GM23338 (cell line): ENCODE data around the gene HENMT1. TPM values are rescaled to one million over a fixed set of nuclear protein-coding genes. Genes with fewer than 3 reads are reported as not detected.

Source experiments
- ATAC-seq: fragments of 200-7000 bp; cut with Tn5 transposase; 3 replicates; pipeline ENCODE4 v1.9.1; 2020
- DNase-seq: peaks from one replicate; pipeline ENCODE4 v3.0.0-alpha.2; 2015; ENCODE audit warnings: low spot score
- H2AFZ ChIP-seq: fragments of 200-600 bp; sonication (generic); 2 replicates; pipeline ENCODE4 v1.8.0; 2016; ENCODE audit warnings: antibody characterized with exemption, mild to moderate bottlenecking, moderate library complexity
- H3F3A ChIP-seq: fragments of 200-600 bp; sonication (generic); replicated peaks from 2 replicates; pipeline ENCODE4 v1.8.0; 2017; ENCODE audit warnings: antibody characterized with exemption, mixed run types, low read depth
- H3K27ac ChIP-seq: fragments of 200-600 bp; sonication (generic); 2 replicates; pipeline ENCODE4 v1.6.1; 2016; ENCODE audit warnings: low read depth
- H3K27me3 ChIP-seq: fragments of 200-600 bp; sonication (generic); 2 replicates; pipeline ENCODE4 v1.8.0; 2016; ENCODE audit warnings: mild to moderate bottlenecking, mixed run types, moderate library complexity; ENCODE audit not compliant: insufficient read depth
- H3K36me3 ChIP-seq: fragments of 200-600 bp; sonication (generic); 2 replicates; pipeline ENCODE4 v1.8.0; 2016; ENCODE audit warnings: mild to moderate bottlenecking; ENCODE audit not compliant: insufficient read depth
- H3K4me1 ChIP-seq: fragments of 200-600 bp; sonication (generic); 2 replicates; pipeline ENCODE4 v1.8.0; 2016; ENCODE audit warnings: mild to moderate bottlenecking, moderate library complexity; ENCODE audit not compliant: insufficient read depth
- H3K4me2 ChIP-seq: fragments of 200-600 bp; sonication (generic); 2 replicates; pipeline ENCODE4 v1.7.1; 2017; ENCODE audit warnings: mixed run types
- H3K4me3 ChIP-seq: fragments of 200-600 bp; sonication (generic); 2 replicates; pipeline ENCODE4 v1.6.1; 2016; ENCODE audit warnings: mixed run types
- H3K79me2 ChIP-seq: fragments of 200-600 bp; sonication (generic); replicated peaks from 2 replicates; pipeline ENCODE4 v1.8.0; 2017; ENCODE audit warnings: mild to moderate bottlenecking; ENCODE audit not compliant: insufficient read depth
- H3K9me2 ChIP-seq: fragments of 200-600 bp; sonication (generic); 2 replicates; pipeline ENCODE4 v1.8.0; 2017; ENCODE audit not compliant: insufficient read depth
- H4K20me1 ChIP-seq: fragments of 200-600 bp; sonication (generic); replicated peaks from 2 replicates; pipeline ENCODE4 v1.8.0; 2017; ENCODE audit warnings: mild to moderate bottlenecking; ENCODE audit not compliant: insufficient read depth
- H3K27ac Mint-ChIP-seq: 2 replicates; pipeline ENCODE4 v1.8.0; 2020; ENCODE audit warnings: inconsistent platforms, mild to moderate bottlenecking, moderate library complexity, mixed read lengths
- H3K27me3 Mint-ChIP-seq: 3 replicates; pipeline ENCODE4 v1.8.0; 2022; ENCODE audit warnings: low read depth, mild to moderate bottlenecking, moderate library complexity, mixed read lengths, inconsistent platforms; ENCODE audit not compliant: insufficient read depth, poor library complexity
- H3K36me3 Mint-ChIP-seq: 3 replicates; pipeline ENCODE4 v1.8.0; 2021; ENCODE audit warnings: low read depth, mild to moderate bottlenecking, inconsistent platforms, moderate library complexity, mixed read lengths
- H3K4me1 Mint-ChIP-seq: 3 replicates; pipeline ENCODE4 v1.8.0; 2020; ENCODE audit warnings: mild to moderate bottlenecking, inconsistent platforms, mixed read lengths
- H3K4me3 Mint-ChIP-seq: 3 replicates; pipeline ENCODE4 v1.8.0; 2021; ENCODE audit warnings: moderate library complexity, mild to moderate bottlenecking, inconsistent platforms, mixed read lengths
- H3K9me3 Mint-ChIP-seq: 3 replicates; pipeline ENCODE4 v1.8.0; 2020; ENCODE audit warnings: moderate library complexity, mild to moderate bottlenecking, inconsistent platforms, mixed read lengths
- EZH2 ChIP-seq: fragments of 200-600 bp; sonication (generic); IDR thresholded peaks from one replicate; pipeline ENCODE4 v1.8.0; 2017; ENCODE audit warnings: antibody characterized with exemption, mild to moderate bottlenecking, low read depth; ENCODE audit not compliant: unreplicated experiment
- EZH2phosphoT487 ChIP-seq: fragments of 200-600 bp; sonication (generic); IDR thresholded peaks from one replicate; pipeline ENCODE4 v1.8.1; 2018; ENCODE audit warnings: antibody characterized with exemption; ENCODE audit not compliant: unreplicated experiment
- REST ChIP-seq: IDR thresholded peaks from one replicate; pipeline ENCODE4 v1.6.1; 2018; ENCODE audit warnings: antibody characterized with exemption; ENCODE audit not compliant: unreplicated experiment
- ZNF462 ChIP-seq: fragments of 250-450 bp; sonication (Bioruptor Pico); IDR thresholded peaks from 2 replicates; pipeline ENCODE4 v1.5.0; 2020; ENCODE audit warnings: mild to moderate bottlenecking, moderate library complexity
- polyA plus RNA-seq: library from polyadenylated mRNA; unstranded; fragments of >200 nt; fragmentation: Nextera tagmentation; extraction: Ambion mirVana; gene quantifications from 2 replicates; pipeline ENCODE4 v1.2.1, GENCODE V29; 2016
- total RNA-seq: library from RNA; depleted of rRNA; stranded (reverse); fragments of >200 nt; shearing (Covaris generic); gene quantifications from 2 replicates; pipeline ENCODE4 v1.2.3, GENCODE V29; 2014

Gene HENMT1
- total and polyA plus RNA-seq, 2 experiments from 2014 or later = 4.7 to 9.7 TPM

- Mint-ChIP-seq H3K27me3 (peaks cover 4% of the 10 kb centered on the region), H3K4me3 (no peak overlapping the region), H3K27ac (no peak overlapping the region), H3K4me1 (no peaks in the 10 kb centered on the region; the same call in 2 of the 3 replicates), H3K9me3 (peaks cover 19% of the 10 kb centered on the region), H3K36me3 (peaks cover 10% of the 10 kb centered on the region)
- Histone ChIP-seq H3K27me3 (no peaks in the 10 kb centered on the region), H3K4me1 (no peaks in the 10 kb centered on the region), H3K4me2 (no peak overlapping the region), H3K79me2 (no peaks in the 10 kb centered on the region), H3F3A (no peaks in the 10 kb centered on the region), H3K27ac (no peak overlapping the region), H3K9me2 (no peaks in the 10 kb centered on the region), H3K4me3 (no peak overlapping the region), H4K20me1 (no peaks in the 10 kb centered on the region), H2AFZ (no peak overlapping the region), H3K36me3 (no peaks in the 10 kb centered on the region)
- no peak for DNase-seq
- TF ChIP-seq EZH2 (no peak), ZNF462 (CRISPR knock-in tag) (no peak), EZH2phosphoT487 (no peak), REST (no peak)
- no peak for ATAC-seq
Measured at GRCh38 chr1:108670131-108670773, 9.4 kb upstream of the HENMT1 start.
